Measurements from ENCODE around the gene FBXO44. TPM values are rescaled to one million over a fixed set of nuclear protein-coding genes. Genes with fewer than 3 reads are reported as not detected.

The FBXO44 gene
- total RNA-seq, 1 experiment from 2014 or later = 24.5 TPM

DNA sequence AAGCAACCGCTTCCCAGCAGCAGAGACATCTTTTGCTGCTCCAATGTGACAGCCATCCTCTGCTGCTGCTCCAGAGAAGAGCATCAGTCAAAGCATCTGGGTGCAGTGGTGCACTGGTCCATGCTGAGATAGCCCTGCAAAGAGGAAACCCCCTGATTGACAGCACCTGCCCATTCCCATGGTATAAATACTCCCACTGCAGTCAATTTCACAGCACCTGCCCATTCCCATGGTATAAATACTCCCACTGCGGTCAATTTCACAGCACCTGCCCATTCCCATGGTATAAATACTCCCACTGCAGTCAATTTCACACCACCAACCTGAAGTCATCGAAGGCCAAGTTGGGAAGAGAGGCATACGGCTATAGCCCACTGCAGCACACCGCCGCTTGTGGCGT lies 25.9 kb upstream of the FBXO44 start:
- no peaks in the 10 kb centered on the region for H4K20me1 ChIP-seq (ENCODE audit: control insufficient read depth, insufficient read depth, insufficient read length)
- no peaks in the 10 kb centered on the region for H3K4me1 ChIP-seq (ENCODE audit: insufficient read depth, low read length)
- no peak overlapping the region for H3K27ac Mint-ChIP-seq
- no peak overlapping the region for H4K8ac ChIP-seq (replicated peaks; ENCODE audit: insufficient read length, low read depth, low read length)
- H3K4me2 ChIP-seq (ENCODE audit: insufficient read depth, insufficient read length, low read length) = no peak overlapping the region
- no CpG with 5 or more reads among the region's 7 CpGs for WGBS (ENCODE audit: extremely low coverage, insufficient read length, low lambda C conversion rate)
- no peak overlapping the region for H3K27ac ChIP-seq (ENCODE audit: insufficient read length, low read depth, low read length)
- H3K9me3 ChIP-seq (ENCODE audit: control insufficient read depth, low read depth, low read length) = no peaks in the 10 kb centered on the region
- H3K27me3 Mint-ChIP-seq (ENCODE audit: low read depth) = peaks cover 15% of the 10 kb centered on the region
- no peak overlapping the region for H3K4me3 Mint-ChIP-seq
- H2BK120ac ChIP-seq (ENCODE audit: low read depth, low read length, poor library complexity, severe bottlenecking) = no peak overlapping the region
- no peak overlapping the region for H2AFZ ChIP-seq (ENCODE audit: low read length)
- H3K4me1 Mint-ChIP-seq = peaks cover 0 to 8% of the 10 kb centered on the region in 2 experiments; a peak in 1 of 4 replicates
- H3K23ac ChIP-seq (ENCODE audit: insufficient read length, low read depth, low read length) = no peak overlapping the region
- H4K91ac ChIP-seq (ENCODE audit: insufficient read length, low read depth, low read length) = no peak overlapping the region
- no peaks in the 10 kb centered on the region for H3K9me3 Mint-ChIP-seq
- DNase-seq = no peak
- H3K23me2 ChIP-seq (ENCODE audit: insufficient read length, low read depth, low read length, poor library complexity, severe bottlenecking) = no peaks in the 10 kb centered on the region
- H3K27me3 ChIP-seq (ENCODE audit: insufficient read depth, low read length) = no peaks in the 10 kb centered on the region
- H3K79me2 ChIP-seq (ENCODE audit: insufficient read depth, low read length) = no peaks in the 10 kb centered on the region
- no peak overlapping the region for H2BK5ac ChIP-seq (ENCODE audit: insufficient read length, low read length)
- TF ChIP-seq, protein P1, sequence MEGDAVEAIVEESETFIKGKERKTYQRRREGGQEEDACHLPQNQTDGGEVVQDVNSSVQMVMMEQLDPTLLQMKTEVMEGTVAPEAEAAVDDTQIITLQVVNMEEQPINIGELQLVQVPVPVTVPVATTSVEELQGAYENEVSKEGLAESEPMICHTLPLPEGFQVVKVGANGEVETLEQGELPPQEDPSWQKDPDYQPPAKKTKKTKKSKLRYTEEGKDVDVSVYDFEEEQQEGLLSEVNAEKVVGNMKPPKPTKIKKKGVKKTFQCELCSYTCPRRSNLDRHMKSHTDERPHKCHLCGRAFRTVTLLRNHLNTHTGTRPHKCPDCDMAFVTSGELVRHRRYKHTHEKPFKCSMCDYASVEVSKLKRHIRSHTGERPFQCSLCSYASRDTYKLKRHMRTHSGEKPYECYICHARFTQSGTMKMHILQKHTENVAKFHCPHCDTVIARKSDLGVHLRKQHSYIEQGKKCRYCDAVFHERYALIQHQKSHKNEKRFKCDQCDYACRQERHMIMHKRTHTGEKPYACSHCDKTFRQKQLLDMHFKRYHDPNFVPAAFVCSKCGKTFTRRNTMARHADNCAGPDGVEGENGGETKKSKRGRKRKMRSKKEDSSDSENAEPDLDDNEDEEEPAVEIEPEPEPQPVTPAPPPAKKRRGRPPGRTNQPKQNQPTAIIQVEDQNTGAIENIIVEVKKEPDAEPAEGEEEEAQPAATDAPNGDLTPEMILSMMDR (conservative IDR thresholded peaks at IDR 0.05) = no peak
- no peak overlapping the region for H3K18ac ChIP-seq (ENCODE audit: insufficient read length, low read depth, low read length)
- H3K56ac ChIP-seq (ENCODE audit: insufficient read length, low read depth, low read length) = no peak overlapping the region
- H2BK20ac ChIP-seq (ENCODE audit: low read depth, low read length, poor library complexity, severe bottlenecking) = no peak overlapping the region
- H3K14ac ChIP-seq (ENCODE audit: insufficient read depth, low read length) = no peak overlapping the region
- no peaks in the 10 kb centered on the region for H3K79me1 ChIP-seq (ENCODE audit: insufficient read depth, low read depth, low read length, poor library complexity, severe bottlenecking)
- no peak overlapping the region for H3K4ac ChIP-seq (ENCODE audit: low read depth, low read length)
- no peak overlapping the region for H2AK5ac ChIP-seq (ENCODE audit: insufficient read length, low read length)
- H4K5ac ChIP-seq (ENCODE audit: insufficient read length, low read depth, low read length) = no peak overlapping the region
- no peak overlapping the region for H3T11ph ChIP-seq (ENCODE audit: low read length)
- H3K9ac ChIP-seq (ENCODE audit: extremely low read depth, insufficient read length, low read length) = no peak overlapping the region
- H3K36me3 Mint-ChIP-seq (ENCODE audit: insufficient read depth in 1 of 3, low read depth in 3 of 3) = peaks cover 0 to 2% (median 0%) of the 10 kb centered on the region in 3 experiments; a peak in 2 of 7 replicates
- no peak overlapping the region for H2BK15ac ChIP-seq (ENCODE audit: low read depth, low read length)
- H2BK12ac ChIP-seq (ENCODE audit: insufficient read length, low read depth, low read length) = no peak overlapping the region

Measured in H9 (cell line).